ENCODE data around the gene ATG5. TPM values are rescaled to one million over a fixed set of nuclear protein-coding genes. Genes with fewer than 3 reads are reported as not detected.

ATG5 gene
- total RNA-seq (2014; rRNA removed; shearing (Covaris generic); ENCODE audit: low replicate concordance): 51.9 and 61.9 TPM in 2 replicates

- Histone ChIP-seq H3K36me3 (no peaks in the 10 kb centered on the region; the same call in 1 of the 2 replicates), H3K4me3 (peak within 1 kb of the TSS; percentile 85), H3K9me3 (no peaks in the 10 kb centered on the region), H3K27me3 (no peaks in the 10 kb centered on the region)
- peak; percentile 99 for DNase-seq
Observed at GRCh38 chr6:106325336-106326178, at the start of gene ATG5. TSS of gene ATG5 (minus strand) at chr6:106325760. CDS start at chr6:106316208, 9,552 bp downstream.

- Histone ChIP-seq H3K9me3 (no peaks in the 10 kb centered on the region), H3K4me3 (no peak overlapping the region), H3K36me3 (no peaks in the 10 kb centered on the region), H3K27me3 (no peaks in the 10 kb centered on the region)
- DNase-seq: no peak
Observed at GRCh38 chr6:106373502-106374239, 48.1 kb upstream of the ATG5 start.

- no peaks in the 10 kb centered on the region for H3K9me3 ChIP-seq
- no peaks in the 10 kb centered on the region for H3K36me3 ChIP-seq
- no peaks in the 10 kb centered on the region for H3K27me3 ChIP-seq
- no peak overlapping the region for H3K4me3 ChIP-seq
- no peak for DNase-seq
Observed at GRCh38 chr6:106372838-106373501, 47.4 kb upstream of the ATG5 start.

GRCh38 chr6:106370639-106371038 lies 45.1 kb upstream of the ATG5 start:
- Histone ChIP-seq H3K4me3 (no peak overlapping the region), H3K27me3 (no peaks in the 10 kb centered on the region), H3K36me3 (no peaks in the 10 kb centered on the region), H3K9me3 (no peaks in the 10 kb centered on the region)
- DNase-seq: peak; percentile 15

- no peaks in the 10 kb centered on the region for H3K9me3 ChIP-seq
- no peaks in the 10 kb centered on the region for H3K36me3 ChIP-seq
- H3K4me3 ChIP-seq: no peak overlapping the region
- DNase-seq: no peak
- no peaks in the 10 kb centered on the region for H3K27me3 ChIP-seq
Observed at GRCh38 chr6:106369739-106370138, 44.2 kb upstream of the ATG5 start.

GRCh38 chr6:106363401-106364138 lies 38.0 kb upstream of the ATG5 start:
- DNase-seq: no peak
- Histone ChIP-seq H3K4me3 (no peak overlapping the region), H3K27me3 (peaks cover 16% of the 10 kb centered on the region), H3K36me3 (no peaks in the 10 kb centered on the region), H3K9me3 (no peaks in the 10 kb centered on the region)

GRCh38 chr6:106360989-106361430 lies 35.5 kb upstream of the ATG5 start:
- no peak for DNase-seq
- H3K9me3 ChIP-seq: no peaks in the 10 kb centered on the region
- H3K36me3 ChIP-seq: no peaks in the 10 kb centered on the region
- H3K27me3 ChIP-seq: peaks cover 16% of the 10 kb centered on the region
- peak overlapping the region; percentile 39 for H3K4me3 ChIP-seq

GRCh38 chr6:106360410-106360988 lies 34.9 kb upstream of the ATG5 start, which contains the start of gene CRYBG1:
TSS of gene CRYBG1 (plus strand) at chr6:106360717. CDS start at chr6:106360909, 192 bp downstream.
- peaks cover 16% of the 10 kb centered on the region for H3K27me3 ChIP-seq

GRCh38 chr6:106359959-106360409 lies 34.4 kb upstream of the ATG5 start:
- H3K27me3 ChIP-seq: peaks cover 16% of the 10 kb centered on the region
- H3K36me3 ChIP-seq: no peaks in the 10 kb centered on the region
- DNase-seq: no peak
- H3K9me3 ChIP-seq: no peaks in the 10 kb centered on the region
- peak overlapping the region; percentile 39 for H3K4me3 ChIP-seq

More at GRCh38 chr6:106360410-106360988, 34.9 kb upstream of the ATG5 start, which contains the start of gene CRYBG1:
- peak; percentile 25 for DNase-seq
- Histone ChIP-seq H3K9me3 (no peaks in the 10 kb centered on the region), H3K4me3 (peak within 1 kb of the TSS; percentile 39), H3K36me3 (no peaks in the 10 kb centered on the region)

GRCh38 chr6:106356378-106356777 lies 30.8 kb upstream of the ATG5 start:
- Histone ChIP-seq H3K9me3 (no peaks in the 10 kb centered on the region), H3K36me3 (no peaks in the 10 kb centered on the region), H3K4me3 (no peak overlapping the region), H3K27me3 (peaks cover 15% of the 10 kb centered on the region)
- no peak for DNase-seq

GRCh38 chr6:106347219-106347618 lies 21.7 kb upstream of the ATG5 start:
- Histone ChIP-seq H3K36me3 (no peaks in the 10 kb centered on the region), H3K4me3 (no peak overlapping the region)
- DNase-seq: no peak

GRCh38 chr6:106339334-106340029 lies 13.9 kb upstream of the ATG5 start:
- Histone ChIP-seq H3K9me3 (no peaks in the 10 kb centered on the region), H3K4me3 (no peak overlapping the region), H3K36me3 (no peaks in the 10 kb centered on the region), H3K27me3 (no peaks in the 10 kb centered on the region)
- peak; percentile 56 for DNase-seq

More at GRCh38 chr6:106347219-106347618, 21.7 kb upstream of the ATG5 start:
- no peaks in the 10 kb centered on the region for H3K9me3 ChIP-seq
- H3K27me3 ChIP-seq: no peaks in the 10 kb centered on the region

GRCh38 chr6:106334646-106335448 lies 9.3 kb upstream of the ATG5 start:
- Histone ChIP-seq H3K27me3 (no peaks in the 10 kb centered on the region), H3K9me3 (no peaks in the 10 kb centered on the region), H3K36me3 (no peaks in the 10 kb centered on the region), H3K4me3 (no peak overlapping the region)
- peak; percentile 6 for DNase-seq

- no peaks in the 10 kb centered on the region for H3K27me3 ChIP-seq
- DNase-seq: no peak
- H3K4me3 ChIP-seq: peak overlapping the region; percentile 85
- H3K9me3 ChIP-seq: no peaks in the 10 kb centered on the region
- no peaks in the 10 kb centered on the region; the same call in 1 of the 2 replicates for H3K36me3 ChIP-seq
Observed at GRCh38 chr6:106324726-106325335, 729 bp downstream of the ATG5 start.
